ENCODE data around the gene KBTBD12.

DNA sequence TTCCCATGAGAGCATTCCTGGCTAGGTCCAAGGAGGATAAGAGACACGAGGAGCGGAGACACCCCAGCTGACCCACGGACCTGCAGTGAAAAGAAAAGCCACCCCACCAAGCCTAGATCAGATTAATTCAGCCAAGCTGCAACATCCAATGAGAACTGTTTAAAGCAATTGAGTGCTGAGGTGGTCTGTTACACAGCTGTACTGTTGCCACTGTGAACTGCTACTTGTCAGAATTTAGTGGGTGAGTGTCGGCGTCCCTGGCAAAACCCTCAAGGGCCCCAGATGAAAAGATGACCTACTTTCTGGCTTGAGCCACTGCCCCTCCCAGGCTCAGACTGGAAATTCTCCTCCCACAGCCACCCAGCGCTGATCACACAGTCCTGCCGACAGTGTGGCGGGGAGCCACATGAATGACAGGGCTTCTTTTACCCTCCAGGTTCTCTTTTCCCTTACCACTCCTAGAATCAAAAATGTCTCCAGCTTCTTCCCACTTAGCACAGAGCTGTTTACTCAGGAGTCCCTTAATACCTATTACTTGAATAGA lies 26.4 kb upstream of the KBTBD12 start:
- no peak for TF ChIP-seq POLR2AphosphoS5 (IDR thresholded peaks at IDR 0.05)
- no peak for TF ChIP-seq CTCF (IDR thresholded peaks at IDR 0.05)

Data from transverse colon (tissue), 4 donors.